Kidney capillary endothelial cell (primary cell): ENCODE data around the gene KRTCAP2.

ENCODE experiments used
- DNase-seq: peaks from one replicate; pipeline ENCODE4 v3.0.0-alpha.2; 2018; ENCODE audit warnings: low spot score

KRTCAP2 gene

DNA sequence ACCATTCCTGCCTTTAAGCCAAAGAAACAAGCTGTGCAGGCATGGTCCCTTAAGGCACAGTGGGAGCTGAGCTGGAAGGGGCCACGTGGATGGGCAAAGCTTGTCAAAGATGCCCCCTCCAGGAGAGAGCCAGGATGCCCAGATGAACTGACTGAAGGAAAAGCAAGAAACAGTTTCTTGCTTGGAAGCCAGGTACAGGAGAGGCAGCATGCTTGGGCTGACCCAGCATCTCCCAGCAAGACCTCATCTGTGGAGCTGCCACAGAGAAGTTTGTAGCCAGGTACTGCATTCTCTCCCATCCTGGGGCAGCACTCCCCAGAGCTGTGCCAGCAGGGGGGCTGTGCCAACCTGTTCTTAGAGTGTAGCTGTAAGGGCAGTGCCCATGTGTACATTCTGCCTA lies 38.8 kb downstream of the KRTCAP2 start:
- no peak for DNase-seq

DNA sequence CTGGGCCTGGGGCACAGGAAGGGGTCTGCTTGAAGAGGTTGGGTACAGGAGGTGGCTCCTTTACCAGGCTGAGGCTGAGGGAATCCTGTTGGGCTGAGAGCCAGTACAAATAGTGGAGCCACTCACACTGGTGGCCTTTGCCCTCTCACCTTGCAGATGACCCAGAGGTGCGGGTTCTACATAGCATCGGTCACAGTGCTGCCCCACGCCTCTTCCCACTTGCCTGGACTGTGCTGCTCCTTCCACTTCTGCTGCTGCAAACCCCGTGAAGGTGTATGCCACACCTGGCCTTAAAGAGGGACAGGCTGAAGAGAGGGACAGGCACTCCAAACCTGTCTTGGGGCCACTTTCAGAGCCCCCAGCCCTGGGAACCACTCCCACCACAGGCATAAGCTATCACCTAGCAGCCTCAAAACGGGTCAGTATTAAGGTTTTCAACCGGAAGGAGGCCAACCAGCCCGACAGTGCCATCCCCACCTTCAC lies 39.3 kb downstream of the KRTCAP2 start:
- no peak for DNase-seq

DNA sequence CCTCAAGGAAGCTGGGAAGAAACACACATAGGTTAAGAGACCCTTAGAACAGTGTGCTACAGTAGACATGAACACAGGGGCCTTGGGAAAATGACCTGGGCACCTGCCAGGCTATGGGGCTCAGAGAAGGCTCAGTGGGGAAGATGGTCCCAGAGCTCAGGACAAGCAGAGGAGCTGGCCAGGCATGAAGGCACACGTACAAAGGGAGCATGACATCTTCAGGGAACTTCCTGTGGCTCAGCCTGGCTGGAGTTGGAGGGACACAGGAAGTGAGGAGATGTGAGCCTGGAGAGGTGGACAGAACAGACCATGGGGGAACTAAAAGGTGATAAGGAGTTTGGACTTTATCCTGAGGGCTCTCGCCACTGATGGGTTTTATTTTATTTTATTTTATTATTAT lies 41.2 kb downstream of the KRTCAP2 start:
- DNase-seq, result peak; percentile 41

DNA sequence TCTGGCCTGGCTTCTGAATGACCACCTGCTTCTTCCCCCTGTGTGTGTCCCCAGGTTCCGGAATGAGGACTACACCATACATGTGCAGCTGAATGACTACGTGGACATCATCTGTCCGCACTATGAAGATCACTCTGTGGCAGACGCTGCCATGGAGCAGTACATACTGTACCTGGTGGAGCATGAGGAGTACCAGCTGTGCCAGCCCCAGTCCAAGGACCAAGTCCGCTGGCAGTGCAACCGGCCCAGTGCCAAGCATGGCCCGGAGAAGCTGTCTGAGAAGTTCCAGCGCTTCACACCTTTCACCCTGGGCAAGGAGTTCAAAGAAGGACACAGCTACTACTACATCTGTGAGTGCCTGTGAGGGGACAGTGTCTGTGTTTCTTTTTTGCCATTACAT lies 41.8 kb downstream of the KRTCAP2 start:
- no peak for DNase-seq

DNA sequence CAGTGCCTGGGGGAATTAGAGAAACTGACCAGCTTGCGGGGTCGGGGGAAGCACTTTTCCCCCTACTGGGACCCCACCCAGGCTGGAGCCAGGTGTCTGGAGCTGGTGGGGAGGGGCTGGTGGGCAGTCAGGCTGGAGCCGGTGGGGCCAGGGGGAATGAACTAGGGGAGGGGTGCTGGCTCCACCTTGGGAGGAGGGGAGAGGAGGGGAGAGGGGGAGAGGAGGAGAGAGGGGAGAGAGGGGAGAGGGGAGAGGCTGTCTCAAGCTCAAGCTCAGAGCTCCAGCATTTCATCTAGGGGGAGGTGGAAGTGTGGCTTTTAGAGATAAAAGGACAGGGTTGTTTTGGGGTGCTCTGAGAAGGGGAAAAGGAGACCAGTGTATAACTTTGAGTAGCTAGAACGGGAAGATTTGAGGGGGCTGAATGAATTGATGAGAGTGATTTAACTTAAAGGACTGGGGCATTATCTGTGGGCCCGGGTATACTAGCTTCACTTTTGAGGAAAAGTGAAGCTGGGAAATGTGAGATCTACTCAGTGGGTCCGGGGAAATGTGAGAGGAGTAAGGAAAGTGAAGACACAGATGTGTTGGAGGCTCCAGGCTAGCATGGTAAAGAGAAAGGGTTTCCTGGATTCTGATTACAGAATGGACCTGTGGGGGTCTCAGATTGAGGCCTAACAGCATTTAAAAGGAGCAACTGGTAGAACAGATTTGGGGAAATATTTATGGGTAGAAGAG lies 42.7 kb downstream of the KRTCAP2 start:
- DNase-seq, result no peak

DNA sequence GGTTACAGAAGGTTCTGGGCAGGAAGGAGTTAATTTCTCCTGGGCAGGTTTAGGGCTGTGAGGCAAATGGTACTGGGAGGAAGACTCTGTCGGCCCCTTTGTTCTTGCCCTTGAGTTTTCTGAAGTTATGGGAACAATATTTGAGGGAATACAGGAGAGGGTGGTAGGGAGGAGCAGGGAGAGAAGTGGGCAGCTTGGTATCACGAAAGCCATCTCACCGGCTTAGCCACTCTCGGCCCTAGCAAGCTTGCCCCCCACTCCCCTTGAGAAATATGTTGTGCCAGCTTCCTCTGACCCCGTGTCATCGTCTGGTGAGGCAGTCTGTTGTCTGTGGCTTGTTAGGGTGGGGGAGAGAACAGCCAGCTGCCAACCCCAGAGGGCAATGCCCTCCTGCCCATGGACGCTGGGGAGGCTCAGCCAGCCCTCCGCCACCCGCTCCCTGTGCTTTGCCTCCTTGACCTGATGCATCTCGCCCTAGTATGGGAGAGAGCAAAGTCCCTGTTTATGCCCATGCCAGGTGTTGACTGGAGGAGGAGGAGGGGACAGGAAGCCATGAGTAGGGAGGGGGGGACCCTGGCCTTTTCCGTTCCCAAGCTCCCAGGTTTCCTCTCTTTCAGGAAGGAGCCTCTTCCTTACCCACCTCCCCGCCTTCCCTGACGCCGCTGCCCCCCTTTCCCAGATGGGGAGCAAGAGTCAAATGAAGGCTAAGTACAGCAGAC lies 44.2 kb downstream of the KRTCAP2 start:
- DNase-seq, result peak; percentile 76

DNA sequence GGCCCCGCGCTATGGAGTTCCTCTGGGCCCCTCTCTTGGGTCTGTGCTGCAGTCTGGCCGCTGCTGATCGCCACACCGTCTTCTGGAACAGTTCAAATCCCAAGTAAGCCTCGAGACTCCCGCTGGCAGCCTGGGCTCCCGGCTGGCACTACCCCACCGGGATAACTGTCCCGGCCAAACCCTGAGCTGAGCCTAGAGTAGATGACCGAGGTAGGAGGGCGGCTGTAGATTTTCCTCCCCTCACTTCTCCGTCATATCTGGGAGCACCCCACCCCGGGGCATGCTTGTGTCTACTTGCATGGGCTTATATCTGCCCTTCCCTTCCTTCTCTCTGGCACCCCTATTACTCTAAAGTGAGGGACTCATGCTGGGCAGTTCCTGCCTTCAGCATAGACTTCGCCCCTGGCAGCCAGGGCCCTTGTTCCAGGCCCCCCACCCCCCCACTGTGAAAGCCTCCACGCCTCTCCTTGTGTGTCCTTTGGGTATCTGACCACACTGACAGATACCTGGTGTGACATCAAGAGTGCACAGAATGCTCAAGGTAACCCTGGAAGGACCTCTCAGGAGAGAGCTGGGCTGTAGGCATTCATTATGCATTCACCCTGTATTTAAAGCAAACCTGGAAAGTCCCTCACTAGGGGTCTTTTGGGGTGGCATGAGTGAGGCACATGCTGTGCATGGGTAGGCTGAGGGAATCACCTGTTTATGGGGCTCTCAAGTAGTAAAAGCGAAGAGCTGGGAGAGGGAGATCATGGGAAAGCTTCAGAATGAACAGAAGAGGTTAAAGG lies 44.9 kb downstream of the KRTCAP2 start:
- DNase-seq, result no peak

DNA sequence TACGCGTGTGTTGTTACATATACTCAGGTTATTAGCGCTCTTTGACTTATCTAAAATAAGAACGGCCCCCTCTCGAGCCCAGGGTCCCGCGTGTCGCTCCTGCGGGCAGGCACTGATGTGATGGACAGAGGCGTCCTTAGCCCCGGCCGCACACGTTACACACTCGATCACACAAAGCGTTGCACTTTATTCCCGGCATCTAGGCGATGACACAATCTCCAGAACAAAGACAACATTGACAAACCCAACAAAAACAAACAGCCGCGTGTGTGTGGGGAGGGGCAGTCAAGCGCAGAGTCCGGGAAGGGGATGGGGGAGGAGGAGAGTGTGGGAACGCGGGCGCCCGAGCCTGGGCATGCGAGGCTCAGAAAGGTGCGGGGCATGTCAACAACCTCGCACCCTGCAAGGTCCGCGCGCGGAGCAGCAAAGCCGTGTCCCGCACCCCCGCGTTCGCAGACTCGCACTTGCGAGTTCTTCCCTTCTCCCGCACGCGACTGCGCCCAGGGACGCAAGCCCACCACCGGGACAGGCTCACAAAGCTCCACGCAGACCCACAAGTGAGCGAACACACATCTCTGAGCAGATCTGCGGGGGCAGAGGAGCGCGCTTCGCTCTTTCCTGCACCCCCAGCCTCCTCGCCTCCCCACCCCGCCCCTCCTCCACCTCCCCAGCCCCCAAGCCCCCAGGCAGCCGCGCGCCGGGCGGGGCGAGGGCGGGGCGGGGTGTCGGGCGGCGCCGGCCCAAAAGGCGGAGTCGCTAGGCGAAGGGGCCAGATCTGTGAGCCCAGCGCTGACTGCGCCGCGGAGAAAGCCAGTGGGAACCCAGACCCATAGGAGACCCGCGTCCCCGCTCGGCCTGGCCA lies 45.8 kb downstream of the KRTCAP2 start, which contains the start of gene EFNA1:
Gene EFNA1, plus strand, starts transcription at position 772 of the 862 bp plus-strand sequence. CDS start 102 bp downstream, outside the sequence.
- DNase-seq, result peak; percentile 82

DNA sequence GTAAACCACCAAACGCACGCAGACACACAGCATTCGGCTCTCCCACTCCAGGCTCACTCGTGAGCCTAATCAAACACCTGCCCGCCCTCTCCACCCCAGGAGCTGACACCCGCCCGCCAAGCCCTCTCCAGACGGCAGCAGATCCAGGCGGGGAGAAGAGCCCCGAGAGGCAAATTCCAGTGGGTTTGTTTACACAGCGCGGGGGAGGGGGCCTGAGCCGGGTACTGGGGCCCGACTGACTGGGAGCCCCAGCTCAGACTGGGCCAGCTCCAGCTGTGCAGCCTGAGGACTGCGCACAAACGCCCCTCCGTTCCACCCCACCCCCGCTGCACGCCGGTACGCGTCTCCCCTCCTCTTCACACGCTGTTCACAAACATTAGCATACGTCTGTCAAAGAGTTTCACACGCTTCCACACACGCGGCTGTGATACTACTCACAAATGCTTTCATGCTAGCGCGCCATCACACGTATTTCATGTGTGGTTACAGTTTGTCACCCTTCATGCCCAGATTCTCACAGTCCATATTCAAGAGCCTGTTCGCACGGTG lies 46.5 kb downstream of the KRTCAP2 start:
- DNase-seq, result peak; percentile 44

DNA sequence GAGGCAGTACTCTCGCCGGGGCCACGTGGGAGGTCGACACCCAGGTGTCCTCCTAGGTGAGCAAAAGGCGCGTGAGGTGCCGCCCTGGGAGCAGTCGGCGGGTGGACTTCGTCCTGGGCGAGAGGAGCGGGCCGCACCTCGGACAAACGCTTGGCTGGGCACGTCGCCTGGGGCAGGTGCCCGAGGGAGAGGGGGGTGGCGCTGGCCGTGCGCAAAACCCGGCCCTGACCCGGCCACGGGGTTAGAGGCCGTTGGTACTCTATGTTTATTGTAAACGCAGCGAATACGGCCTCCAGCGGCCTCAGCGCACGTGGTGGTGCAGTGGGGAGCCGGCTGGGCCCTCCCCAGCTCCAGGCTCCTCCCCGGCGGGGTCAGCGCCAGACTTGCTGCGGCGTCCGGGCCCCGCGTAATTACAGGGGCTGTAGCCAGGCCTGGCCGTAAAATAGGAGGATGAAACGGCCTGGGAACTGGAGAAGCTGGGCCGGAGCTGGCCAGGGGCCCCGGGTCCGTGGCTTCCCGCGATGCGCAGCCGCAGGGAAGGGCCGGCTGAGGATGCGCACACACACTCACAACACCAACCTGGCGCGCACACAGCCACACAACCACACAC lies 47.1 kb downstream of the KRTCAP2 start:
- no peak for DNase-seq

DNA sequence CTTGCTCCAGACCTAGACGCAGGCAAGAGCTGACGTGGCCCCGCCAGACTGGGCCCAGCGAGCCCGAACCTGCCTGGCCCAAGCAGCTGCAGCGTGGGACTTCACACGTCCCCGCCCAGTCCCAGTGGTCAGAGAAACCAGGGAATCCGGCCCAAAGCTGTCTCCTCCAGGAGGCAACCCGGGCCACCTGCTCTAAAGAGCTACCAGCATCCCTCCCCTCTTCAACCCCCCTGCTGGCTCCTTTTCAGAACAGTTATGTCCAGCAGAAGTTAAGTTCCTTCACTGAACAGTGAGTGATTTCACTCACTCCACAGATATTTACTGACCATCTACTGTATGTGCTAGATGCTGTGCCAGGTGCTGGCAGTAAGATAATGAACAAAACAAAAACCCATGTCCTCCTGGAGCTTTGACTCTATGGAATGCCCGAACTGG lies 47.6 kb downstream of the KRTCAP2 start:
- DNase-seq, result no peak

DNA sequence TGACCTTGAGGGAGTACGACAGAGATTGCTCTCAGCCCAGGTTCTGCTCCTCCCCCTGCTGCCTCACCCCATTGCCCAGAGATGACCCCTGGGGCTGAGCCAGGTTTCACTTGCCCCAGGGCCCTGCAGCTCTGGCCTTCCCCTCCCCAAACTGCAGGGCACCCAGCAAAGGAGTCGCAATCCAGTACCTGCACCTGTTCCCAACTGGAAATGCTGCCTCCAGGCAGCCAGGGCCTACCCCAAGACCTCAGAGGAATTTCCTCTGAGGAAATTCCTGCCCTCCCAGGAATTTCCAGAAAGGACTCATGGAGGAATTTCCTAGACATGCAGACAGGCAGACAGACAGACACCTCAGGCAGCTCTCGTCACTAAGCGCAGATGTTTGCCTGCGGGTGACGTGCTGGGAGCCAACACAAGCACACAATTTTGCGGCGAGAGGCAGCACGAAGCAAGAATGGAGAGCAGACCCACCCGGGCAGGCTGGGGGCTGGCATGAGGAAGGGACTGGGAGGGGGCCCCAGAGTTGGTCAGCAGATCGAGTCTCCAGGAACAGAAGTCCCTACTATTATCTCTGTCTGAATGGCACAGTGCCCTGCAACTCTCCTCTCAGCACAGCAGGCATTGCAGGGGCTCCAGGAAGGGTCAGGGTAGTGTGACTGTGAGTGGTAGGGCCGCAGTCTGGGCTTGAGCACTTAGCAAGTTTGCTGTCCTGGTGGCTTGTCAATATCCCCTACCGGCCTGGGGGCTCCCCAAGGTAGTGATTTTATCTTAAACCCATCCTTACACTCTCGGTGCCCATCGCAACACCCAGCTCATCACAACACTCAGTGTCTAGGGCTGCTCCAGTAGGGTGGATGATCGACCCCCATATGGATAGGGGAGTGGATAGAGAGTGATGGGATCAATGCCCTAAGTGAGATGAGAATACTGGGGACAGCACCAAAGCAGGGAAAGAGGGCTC lies 48.3 kb downstream of the KRTCAP2 start:
- peak; percentile 85 for DNase-seq

DNA sequence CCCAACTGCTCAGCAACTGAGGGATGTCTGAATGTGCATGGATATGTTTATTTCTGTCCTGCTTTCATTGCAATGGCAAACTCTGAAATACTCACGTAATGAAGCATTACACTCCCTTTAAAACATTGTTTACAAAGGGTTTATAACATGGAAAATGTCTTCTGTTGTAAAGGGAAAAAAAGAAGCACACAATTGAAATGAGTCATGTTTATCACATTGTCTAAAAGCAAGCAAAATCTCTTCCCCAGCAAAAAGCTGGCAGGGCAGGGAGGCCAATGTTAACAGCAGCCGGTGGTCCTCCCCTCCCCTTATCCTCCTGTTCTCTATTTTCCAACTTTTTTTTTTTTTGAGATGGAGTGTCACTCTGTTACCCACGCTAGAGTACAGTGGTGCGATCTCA lies 49.3 kb downstream of the KRTCAP2 start:
- peak; percentile 55 for DNase-seq

DNA sequence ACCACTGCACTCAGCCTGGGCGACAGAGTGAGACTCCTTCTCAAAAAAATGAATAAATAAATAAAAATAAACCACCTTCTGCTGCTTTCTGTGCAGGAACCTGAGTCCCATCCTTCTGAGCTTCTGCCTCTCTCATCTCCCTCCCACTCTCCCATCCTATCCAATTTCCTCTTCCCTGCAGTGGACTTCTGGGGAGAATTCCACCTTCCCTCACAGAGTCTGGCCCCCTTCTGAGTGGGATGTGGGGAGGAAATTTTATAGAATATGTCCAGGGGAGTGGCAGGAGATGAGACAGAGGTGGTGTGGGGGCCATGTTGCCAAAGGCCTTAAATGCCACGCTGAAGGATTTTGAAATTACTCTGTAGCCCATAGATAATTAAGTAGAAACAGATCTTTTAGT lies 50.8 kb downstream of the KRTCAP2 start:
- no peak for DNase-seq

DNA sequence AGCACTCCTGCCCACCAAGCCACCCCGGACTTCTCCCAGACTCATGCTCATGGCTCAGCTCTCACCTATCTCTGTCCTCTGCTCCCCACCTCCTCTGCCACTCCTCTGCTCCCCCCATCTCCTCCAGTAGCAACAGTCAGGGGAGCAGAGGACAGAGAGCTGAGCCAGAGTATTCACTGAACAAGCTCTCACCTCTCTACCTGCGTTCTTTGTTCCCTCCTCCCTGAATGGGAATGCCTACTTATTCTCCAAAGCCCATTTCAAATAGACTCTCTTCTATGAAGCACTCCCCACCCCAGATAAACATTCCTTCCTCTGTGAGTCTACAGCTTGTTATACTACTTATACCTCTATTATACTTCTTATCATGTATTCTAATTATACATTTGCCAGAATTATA lies 51.9 kb downstream of the KRTCAP2 start:
- DNase-seq, result no peak

DNA sequence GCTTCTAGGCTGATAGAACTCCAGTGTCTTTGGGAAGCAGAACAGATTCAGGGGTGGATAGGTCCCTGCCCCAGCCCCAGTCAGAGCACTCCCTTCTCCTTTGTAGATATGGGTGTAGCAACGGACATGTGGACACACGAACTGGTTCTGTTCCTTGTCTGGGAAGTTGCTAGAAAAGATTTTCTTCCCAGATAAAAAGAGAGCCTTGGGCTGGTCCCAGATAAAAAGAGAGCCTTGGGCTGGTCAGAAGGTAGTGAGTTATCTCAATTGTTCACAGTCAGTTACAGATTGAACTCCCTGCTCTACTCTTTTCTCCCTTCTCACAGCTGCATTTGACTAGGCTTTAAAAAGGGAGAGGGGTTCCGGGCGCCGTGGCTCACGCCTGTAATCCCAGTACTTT lies 52.9 kb downstream of the KRTCAP2 start:
- DNase-seq, result no peak
